SK-N-SH (cell line): Measurements from ENCODE around the gene SWI5. TPM values are rescaled to one million over a fixed set of nuclear protein-coding genes. Genes with fewer than 3 reads are reported as not detected.

Source experiments
- CTCF ChIA-PET: fragments of 300-600, 350-600 bp; formaldehyde crosslinking; extraction: SDS; loops from one replicate; lab custom pipeline; 2021; lab: Yijun Ruan, JAX
- POLR2A ChIA-PET: fragments of 350-600 bp; sonication (Branson Sonifier 250); formaldehyde crosslinking; extraction: SDS; loops from one replicate; lab custom pipeline; 2020; ENCODE audit warnings: antibody characterized with exemption, inconsistent platforms; lab: Yijun Ruan, JAX
- DNase-seq: peaks from one replicate; pipeline ENCODE4 v3.0.0; 2012
- H2AFZ ChIP-seq: fragments of 200-600 bp; sonication (generic); 2 replicates; pipeline ENCODE4 v1.8.1; 2016; ENCODE audit warnings: antibody characterized with exemption, mild to moderate bottlenecking, low read depth
- H3F3A ChIP-seq: fragments of 200-600 bp; sonication (generic); replicated peaks from 2 replicates; pipeline ENCODE3; 2016; ENCODE audit warnings: antibody characterized with exemption, mild to moderate bottlenecking; ENCODE audit not compliant: insufficient read depth
- H3K27ac ChIP-seq, 2 experiments: fragments of 200-500 bp in 1 of 2; fragments of 200-600 bp in 1 of 2; sonication (Bioruptor generic) in 1 of 2; sonication (generic), shearing (Covaris generic) in 1 of 2; 2 replicates each; pipeline versions ENCODE4 v1.5.1 to v1.6.1; 2014 to 2016; ENCODE audit warnings: low read depth in 2 of 2, inconsistent platforms in 1 of 2, low read length in 1 of 2, mild to moderate bottlenecking in 1 of 2, mixed read lengths in 1 of 2
- H3K27me3 ChIP-seq: fragments of 200-600 bp; sonication (generic), shearing (Covaris generic); 2 replicates; pipeline ENCODE4 v1.6.1; 2016; ENCODE audit warnings: mixed run types; ENCODE audit not compliant: insufficient read depth
- H3K36me3 ChIP-seq, 2 experiments: fragments of 200-500 bp in 1 of 2; fragments of 200-600 bp in 1 of 2; sonication (Bioruptor generic) in 1 of 2; sonication (generic) in 1 of 2; replicated peaks in 1 of 2; 2 replicates each; pipeline versions ENCODE3 to v1.5.1; 2014 to 2016; ENCODE audit warnings: low read length in 1 of 2, mild to moderate bottlenecking in 1 of 2; ENCODE audit not compliant: insufficient read depth in 2 of 2, control insufficient read depth in 1 of 2
- H3K4me1 ChIP-seq, 2 experiments: fragments of 200-500 bp in 1 of 2; fragments of 200-600 bp in 1 of 2; sonication (Bioruptor generic) in 1 of 2; sonication (generic), shearing (Covaris generic) in 1 of 2; 2 replicates each; pipeline versions ENCODE4 v1.5.1 to v1.6.1; 2014 to 2016; ENCODE audit warnings: low read depth in 1 of 2, low read length in 1 of 2, mixed run types in 1 of 2; ENCODE audit not compliant: insufficient read depth in 2 of 2, control insufficient read depth in 1 of 2
- H3K4me2 ChIP-seq: fragments of 200-600 bp; sonication (generic), shearing (Covaris generic); 2 replicates; pipeline ENCODE4 v1.6.1; 2017; ENCODE audit warnings: mixed run types
- H3K4me3 ChIP-seq, 2 experiments: fragments of 200-500 bp in 1 of 2; fragments of 200-600 bp in 1 of 2; sonication (Bioruptor generic) in 1 of 2; sonication (generic), shearing (Covaris generic) in 1 of 2; 2 replicates each; pipeline versions ENCODE4 v1.5.1 to v1.8.1; 2014 to 2016; ENCODE audit warnings: low read depth in 2 of 2, inconsistent platforms in 1 of 2, low read length in 1 of 2, mild to moderate bottlenecking in 1 of 2, mixed read lengths in 1 of 2, moderate library complexity in 1 of 2
- H3K79me2 ChIP-seq: fragments of 200-600 bp; sonication (generic); 2 replicates; pipeline ENCODE4 v1.8.1; 2017; ENCODE audit warnings: mild to moderate bottlenecking; ENCODE audit not compliant: insufficient read depth
- H3K9ac ChIP-seq: fragments of 200-600 bp; sonication (generic); 2 replicates; pipeline ENCODE4 v1.6.1; 2017; ENCODE audit warnings: mixed run types
- H3K9me2 ChIP-seq: fragments of 200-600 bp; sonication (generic); 2 replicates; pipeline ENCODE4 v1.6.1; 2017; ENCODE audit warnings: mixed run types
- H3K9me3 ChIP-seq: fragments of 200-600 bp; sonication (generic); 2 replicates; pipeline ENCODE4 v1.6.1; 2017; ENCODE audit warnings: mixed run types, mild to moderate bottlenecking, moderate library complexity
- H4K20me1 ChIP-seq: fragments of 200-600 bp; sonication (generic); 2 replicates; pipeline ENCODE4 v1.6.1; 2017; ENCODE audit warnings: mild to moderate bottlenecking, mixed run types; ENCODE audit not compliant: insufficient read depth
- CHD2 ChIP-seq: fragments of 150-350 bp; IDR thresholded peaks from 2 replicates; pipeline ENCODE4 v1.6.1; 2018; ENCODE audit warnings: low read length; ENCODE audit not compliant: partially characterized antibody
- ELF1 ChIP-seq: IDR thresholded peaks from 2 replicates; pipeline ENCODE4 v1.4.0; 2012
- EP300 ChIP-seq, 2 experiments: IDR thresholded peaks; 2 replicates each; pipeline versions ENCODE4 v1.4.0 to v1.6.1; 2012; ENCODE audit warnings: borderline replicate concordance in 1 of 2, low read depth in 1 of 2, low read length in 1 of 2
- EZH2phosphoT487 ChIP-seq: fragments of 200-600 bp; sonication (generic); IDR thresholded peaks from 2 replicates; pipeline ENCODE4 v1.6.1; 2017; ENCODE audit warnings: low read depth, mixed run types, mild to moderate bottlenecking, antibody characterized with exemption, moderate library complexity, borderline replicate concordance
- FOXJ3 ChIP-seq: sonication (generic); formaldehyde crosslinking; IDR thresholded peaks from 2 replicates; pipeline ENCODE4 v1.5.1; 2020; ENCODE audit warnings: mild to moderate bottlenecking, missing genetic modification reagents
- FOXM1 ChIP-seq: IDR thresholded peaks from 2 replicates; pipeline ENCODE4 v1.4.0; 2012; ENCODE audit warnings: low read depth, mild to moderate bottlenecking
- GABPA ChIP-seq: IDR thresholded peaks from 2 replicates; pipeline ENCODE4 v1.4.0; 2012; ENCODE audit warnings: low read depth, mild to moderate bottlenecking
- JUND ChIP-seq: IDR thresholded peaks from 2 replicates; pipeline ENCODE4 v1.4.0; 2012
- MEF2A ChIP-seq: IDR thresholded peaks from 2 replicates; pipeline ENCODE4 v1.4.0; 2012; ENCODE audit warnings: low read depth, borderline replicate concordance
- NFIC ChIP-seq: IDR thresholded peaks from 2 replicates; pipeline ENCODE4 v1.4.0; 2012; ENCODE audit warnings: borderline replicate concordance
- NRF1 ChIP-seq: IDR thresholded peaks from 2 replicates; pipeline ENCODE4 v1.6.1; 2012; ENCODE audit warnings: low read depth, mild to moderate bottlenecking, low read length
- RAD21 ChIP-seq: IDR thresholded peaks from 2 replicates; pipeline ENCODE4 v1.6.1; 2012; ENCODE audit warnings: mild to moderate bottlenecking, low read length
- RFX5 ChIP-seq: IDR thresholded peaks from 2 replicates; pipeline ENCODE4 v1.6.1; 2012; ENCODE audit warnings: mild to moderate bottlenecking, improper control_type of control experiment, low read length
- SMC3 ChIP-seq: IDR thresholded peaks from 2 replicates; pipeline ENCODE4 v1.6.1; 2012; ENCODE audit warnings: low read depth, low read length, improper control_type of control experiment
- TEAD4 ChIP-seq: IDR thresholded peaks from 2 replicates; pipeline ENCODE4 v1.4.0; 2012; ENCODE audit warnings: mild to moderate bottlenecking, borderline replicate concordance; ENCODE audit not compliant: insufficient read depth
- YY1 ChIP-seq: IDR thresholded peaks from 2 replicates; pipeline ENCODE4 v1.4.0; 2012; ENCODE audit warnings: low read depth, mild to moderate bottlenecking
- WGBS: methylation state at CpG from one replicate; pipeline ENCODE4 v1.1.6; 2017; ENCODE audit warnings: low lambda C conversion rate; 5-methylcytosine and 5-hydroxymethylcytosine counted together
- polyA plus RNA-seq, 3 experiments: library from polyadenylated mRNA; depleted of rRNA; stranded (reverse); fragments of >200 nt; gene quantifications; 2 replicates each; pipeline ENCODE4 v1.2.3, GENCODE V29; 2012
- TF ChIP-seq, protein P1 (sequence below): fragments of 150-350 bp; IDR thresholded peaks from 2 replicates; pipeline ENCODE4 v1.6.1; 2016; ENCODE audit warnings: mild to moderate bottlenecking, low read depth, low read length
- TF ChIP-seq, protein P2 (sequence below): IDR thresholded peaks from 2 replicates; pipeline ENCODE4 v1.4.0; 2012; ENCODE audit warnings: low read depth, borderline replicate concordance
- TF ChIP-seq, protein P3 (sequence below): fragments of 200-600 bp; sonication (generic); IDR thresholded peaks from 2 replicates; pipeline ENCODE4 v1.6.1; 2017; ENCODE audit warnings: antibody characterized with exemption, mild to moderate bottlenecking, moderate library complexity
- TF ChIP-seq, protein P4 (sequence below): fragments of 150-350 bp; IDR thresholded peaks from 2 replicates; pipeline ENCODE4 v1.6.1; 2017; ENCODE audit warnings: antibody characterized with exemption, low read length, low read depth, borderline replicate concordance
- TF ChIP-seq, protein P5 (sequence below): IDR thresholded peaks from 2 replicates; pipeline ENCODE4; 2012

Gene SWI5
- polyA plus RNA-seq, 1 of the 3 experiments (the other 2 are of a cell fraction): 84.1 TPM

DNA sequence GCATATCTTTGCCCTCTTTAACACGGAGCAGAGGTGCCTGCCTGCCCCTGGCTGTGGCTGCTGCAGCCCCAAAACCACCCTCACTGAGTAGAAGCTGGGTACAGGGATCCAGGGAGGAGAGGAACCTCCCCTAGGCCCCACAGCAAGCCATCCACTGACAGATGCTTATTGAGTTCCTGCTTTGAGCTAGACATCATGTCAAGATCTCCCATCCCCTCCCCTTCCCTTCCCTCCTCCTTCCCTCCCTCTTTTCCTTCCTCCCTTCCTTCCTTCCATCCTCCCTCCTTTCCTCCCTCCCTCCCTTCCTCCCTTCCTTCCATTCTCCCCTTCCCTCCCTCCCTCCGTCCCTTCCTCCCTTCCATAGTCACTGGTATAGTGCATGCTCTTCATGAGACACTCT, 29.6 kb upstream of the SWI5 start:
- Histone ChIP-seq H2AFZ (peak overlapping the region; percentile 68; the same call in 1 of the 2 replicates), H3F3A (no peaks in the 10 kb centered on the region), H3K9me2 (no peaks in the 10 kb centered on the region), H3K27ac (peak overlapping the region; percentile 66 to 97), H3K27me3 (no peaks in the 10 kb centered on the region), H3K9ac (peak overlapping the region; percentile 54; the same call in 1 of the 2 replicates), H4K20me1 (no peaks in the 10 kb centered on the region), H3K4me2 (peak overlapping the region; percentile 68; the same call in 1 of the 2 replicates), H3K36me3 (peaks cover 0 to 4% of the 10 kb centered on the region in 2 experiments), H3K9me3 (no peaks in the 10 kb centered on the region), H3K4me1 (peaks cover 21 to 39% of the 10 kb centered on the region in 2 experiments), H3K79me2 (no peaks in the 10 kb centered on the region), H3K4me3 (no peak overlapping the region)
- ChIA-PET CTCF (interaction anchor here (0.8 to 2.4 kb wide), 8 partner anchors 9 to 192 kb away, joined by 3 to 10 read pairs (median 4); partner anchors contain the start of gene DNM1), POLR2A (interaction anchor here (1.0 to 2.1 kb wide), 2 partner anchors 8 to 37 kb away, joined by 3 to 7 read pairs; no protein-coding TSS in a partner anchor)
- WGBS: 65% methylated on average over 2 of the region's 2 CpGs
- TF ChIP-seq SMC3: no peak
- TF ChIP-seq YY1: no peak
- no peak for TF ChIP-seq TEAD4
- TF ChIP-seq JUND: no peak
- no peak for TF ChIP-seq CHD2
- TF ChIP-seq, protein P1, sequence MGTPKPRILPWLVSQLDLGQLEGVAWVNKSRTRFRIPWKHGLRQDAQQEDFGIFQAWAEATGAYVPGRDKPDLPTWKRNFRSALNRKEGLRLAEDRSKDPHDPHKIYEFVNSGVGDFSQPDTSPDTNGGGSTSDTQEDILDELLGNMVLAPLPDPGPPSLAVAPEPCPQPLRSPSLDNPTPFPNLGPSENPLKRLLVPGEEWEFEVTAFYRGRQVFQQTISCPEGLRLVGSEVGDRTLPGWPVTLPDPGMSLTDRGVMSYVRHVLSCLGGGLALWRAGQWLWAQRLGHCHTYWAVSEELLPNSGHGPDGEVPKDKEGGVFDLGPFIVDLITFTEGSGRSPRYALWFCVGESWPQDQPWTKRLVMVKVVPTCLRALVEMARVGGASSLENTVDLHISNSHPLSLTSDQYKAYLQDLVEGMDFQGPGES: no peak
- no peak for TF ChIP-seq MEF2A
- no peak for TF ChIP-seq GABPA
- no peak for DNase-seq

DNA sequence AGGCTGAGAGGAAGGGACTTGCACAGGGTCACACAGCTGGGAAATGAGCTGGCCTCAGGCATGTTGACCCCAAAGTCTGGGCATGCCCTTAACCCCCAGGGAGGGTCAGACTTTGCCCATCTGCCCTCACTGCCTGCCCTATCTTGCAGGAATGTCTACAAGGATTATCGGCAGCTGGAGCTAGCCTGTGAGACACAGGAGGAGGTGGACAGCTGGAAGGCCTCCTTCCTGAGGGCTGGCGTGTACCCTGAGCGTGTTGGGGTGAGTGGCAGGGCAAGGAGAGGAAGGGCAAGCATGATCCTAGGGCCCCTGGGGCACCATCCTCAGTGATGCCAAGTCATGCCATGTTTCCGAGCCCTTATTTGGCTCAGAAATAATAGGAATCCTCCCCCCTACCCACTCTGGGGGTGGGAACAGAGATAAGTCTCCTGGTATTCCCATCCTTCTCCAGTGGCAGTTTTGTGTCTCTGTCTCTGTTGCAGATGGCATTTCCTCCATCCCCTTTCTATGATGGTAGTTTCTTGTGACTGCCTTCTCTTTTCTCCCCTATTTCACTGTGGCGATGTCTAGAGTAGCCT, 28.8 kb upstream of the SWI5 start:
- H3K9ac ChIP-seq: no peak overlapping the region
- no peaks in the 10 kb centered on the region for H4K20me1 ChIP-seq
- H3K4me3 ChIP-seq: no peak overlapping the region
- H3K9me2 ChIP-seq: no peaks in the 10 kb centered on the region
- ChIA-PET POLR2A (no interaction called here), CTCF (interaction anchor here (0.7 to 2.0 kb wide), 6 partner anchors 8 to 191 kb away, joined by 3 to 7 read pairs (median 4); no protein-coding TSS in a partner anchor)
- no peaks in the 10 kb centered on the region for H3F3A ChIP-seq
- H3K36me3 ChIP-seq: peaks cover 0 to 4% of the 10 kb centered on the region in 2 experiments
- no peaks in the 10 kb centered on the region for H3K79me2 ChIP-seq
- no peaks in the 10 kb centered on the region for H3K27me3 ChIP-seq
- no peak for TF ChIP-seq EP300 (IDR thresholded peaks at IDR 0.05; ENCODE audit: borderline replicate concordance in 1 of 2, low read depth in 1 of 2, low read length in 1 of 2)
- TF ChIP-seq, protein P2, sequence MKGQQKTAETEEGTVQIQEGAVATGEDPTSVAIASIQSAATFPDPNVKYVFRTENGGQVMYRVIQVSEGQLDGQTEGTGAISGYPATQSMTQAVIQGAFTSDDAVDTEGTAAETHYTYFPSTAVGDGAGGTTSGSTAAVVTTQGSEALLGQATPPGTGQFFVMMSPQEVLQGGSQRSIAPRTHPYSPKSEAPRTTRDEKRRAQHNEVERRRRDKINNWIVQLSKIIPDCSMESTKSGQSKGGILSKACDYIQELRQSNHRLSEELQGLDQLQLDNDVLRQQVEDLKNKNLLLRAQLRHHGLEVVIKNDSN: no peak
- no peak for TF ChIP-seq EZH2phosphoT487
- TF ChIP-seq NFIC: no peak
- no peak for TF ChIP-seq SMC3
- no peak for TF ChIP-seq YY1
- TF ChIP-seq, protein P3, sequence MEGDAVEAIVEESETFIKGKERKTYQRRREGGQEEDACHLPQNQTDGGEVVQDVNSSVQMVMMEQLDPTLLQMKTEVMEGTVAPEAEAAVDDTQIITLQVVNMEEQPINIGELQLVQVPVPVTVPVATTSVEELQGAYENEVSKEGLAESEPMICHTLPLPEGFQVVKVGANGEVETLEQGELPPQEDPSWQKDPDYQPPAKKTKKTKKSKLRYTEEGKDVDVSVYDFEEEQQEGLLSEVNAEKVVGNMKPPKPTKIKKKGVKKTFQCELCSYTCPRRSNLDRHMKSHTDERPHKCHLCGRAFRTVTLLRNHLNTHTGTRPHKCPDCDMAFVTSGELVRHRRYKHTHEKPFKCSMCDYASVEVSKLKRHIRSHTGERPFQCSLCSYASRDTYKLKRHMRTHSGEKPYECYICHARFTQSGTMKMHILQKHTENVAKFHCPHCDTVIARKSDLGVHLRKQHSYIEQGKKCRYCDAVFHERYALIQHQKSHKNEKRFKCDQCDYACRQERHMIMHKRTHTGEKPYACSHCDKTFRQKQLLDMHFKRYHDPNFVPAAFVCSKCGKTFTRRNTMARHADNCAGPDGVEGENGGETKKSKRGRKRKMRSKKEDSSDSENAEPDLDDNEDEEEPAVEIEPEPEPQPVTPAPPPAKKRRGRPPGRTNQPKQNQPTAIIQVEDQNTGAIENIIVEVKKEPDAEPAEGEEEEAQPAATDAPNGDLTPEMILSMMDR: no peak
- TF ChIP-seq ELF1: no peak
- no peak for TF ChIP-seq FOXM1
- TF ChIP-seq, protein P4, sequence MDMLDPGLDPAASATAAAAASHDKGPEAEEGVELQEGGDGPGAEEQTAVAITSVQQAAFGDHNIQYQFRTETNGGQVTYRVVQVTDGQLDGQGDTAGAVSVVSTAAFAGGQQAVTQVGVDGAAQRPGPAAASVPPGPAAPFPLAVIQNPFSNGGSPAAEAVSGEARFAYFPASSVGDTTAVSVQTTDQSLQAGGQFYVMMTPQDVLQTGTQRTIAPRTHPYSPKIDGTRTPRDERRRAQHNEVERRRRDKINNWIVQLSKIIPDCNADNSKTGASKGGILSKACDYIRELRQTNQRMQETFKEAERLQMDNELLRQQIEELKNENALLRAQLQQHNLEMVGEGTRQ: no peak
- TF ChIP-seq RFX5: no peak
- no peak for TF ChIP-seq RAD21
- TF ChIP-seq TEAD4: no peak
- no peak for TF ChIP-seq NRF1
- TF ChIP-seq FOXJ3 (CRISPR knock-in tag): no peak
- TF ChIP-seq, protein P5, sequence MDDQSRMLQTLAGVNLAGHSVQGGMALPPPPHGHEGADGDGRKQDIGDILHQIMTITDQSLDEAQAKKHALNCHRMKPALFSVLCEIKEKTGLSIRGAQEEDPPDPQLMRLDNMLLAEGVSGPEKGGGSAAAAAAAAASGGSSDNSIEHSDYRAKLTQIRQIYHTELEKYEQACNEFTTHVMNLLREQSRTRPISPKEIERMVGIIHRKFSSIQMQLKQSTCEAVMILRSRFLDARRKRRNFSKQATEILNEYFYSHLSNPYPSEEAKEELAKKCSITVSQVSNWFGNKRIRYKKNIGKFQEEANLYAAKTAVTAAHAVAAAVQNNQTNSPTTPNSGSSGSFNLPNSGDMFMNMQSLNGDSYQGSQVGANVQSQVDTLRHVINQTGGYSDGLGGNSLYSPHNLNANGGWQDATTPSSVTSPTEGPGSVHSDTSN: no peak
- WGBS: 97% methylated on average over 5 of the region's 5 CpGs
- H3K27ac ChIP-seq: peak overlapping the region in 1 of 2 experiments; percentile 11; a peak in 1 of 4 replicates
- no peak overlapping the region for H2AFZ ChIP-seq
- H3K9me3 ChIP-seq: no peaks in the 10 kb centered on the region
- DNase-seq: no peak
- H3K4me1 ChIP-seq: peaks cover 21 to 39% of the 10 kb centered on the region in 2 experiments
- no peak overlapping the region for H3K4me2 ChIP-seq
